Stimulated activated CD4-positive, alpha-beta T cell treated with anti-CD3 and anti-CD28 coated beads, Interleukin-4, amount 100 ng/mL, for 4 hours (primary cell): ENCODE data around the gene SEMA5B.

Experiments used
- DNase-seq, 2 experiments: peaks; one replicate each; pipeline ENCODE4 v3.0.0-alpha.2; 2020

SEMA5B gene

GRCh38 chr3:123025642-123026521 is 1.7 kb downstream of the SEMA5B start:
- DNase-seq = no peak

- no peak for DNase-seq
These were observed 3.5 kb downstream of the SEMA5B start for GRCh38 chr3:123024056-123024455.

GRCh38 chr3:123021996-123022510 is 5.5 kb downstream of the SEMA5B start:
- no peak for DNase-seq

GRCh38 chr3:123021388-123021787 is 6.2 kb downstream of the SEMA5B start:
- no peak for DNase-seq

- no peak for DNase-seq
These were observed 6.9 kb downstream of the SEMA5B start for GRCh38 chr3:123020709-123021108.

- no peak for DNase-seq
These were observed 8.0 kb downstream of the SEMA5B start for GRCh38 chr3:123019591-123019990.

GRCh38 chr3:123019161-123019560 is 8.4 kb downstream of the SEMA5B start:
- DNase-seq = no peak

GRCh38 chr3:123018683-123019082 is 8.9 kb downstream of the SEMA5B start:
- no peak for DNase-seq

- DNase-seq = no peak
These were observed 12.0 kb downstream of the SEMA5B start for GRCh38 chr3:123015596-123015995.

GRCh38 chr3:123013876-123014275 is 13.7 kb downstream of the SEMA5B start:
- DNase-seq = no peak

GRCh38 chr3:123012652-123013051 is 14.9 kb downstream of the SEMA5B start:
- DNase-seq = no peak

GRCh38 chr3:123011447-123011846 is 16.1 kb downstream of the SEMA5B start:
- no peak for DNase-seq

- no peak for DNase-seq
These were observed 18.7 kb downstream of the SEMA5B start for GRCh38 chr3:123008840-123009239.

- no peak for DNase-seq
These were observed 21.0 kb downstream of the SEMA5B start for GRCh38 chr3:123006609-123007008.

GRCh38 chr3:123005291-123005690 is 22.3 kb downstream of the SEMA5B start:
- DNase-seq = no peak

GRCh38 chr3:123004201-123004918 is 23.2 kb downstream of the SEMA5B start:
- no peak for DNase-seq

- no peak for DNase-seq
These were observed 24.6 kb downstream of the SEMA5B start for GRCh38 chr3:123002749-123003497.

- DNase-seq = no peak
These were observed 25.3 kb downstream of the SEMA5B start for GRCh38 chr3:123002100-123002748.

- DNase-seq = no peak
These were observed 28.7 kb downstream of the SEMA5B start for GRCh38 chr3:122998856-122999255.

GRCh38 chr3:122998206-122998605 is 29.4 kb downstream of the SEMA5B start:
- no peak for DNase-seq

GRCh38 chr3:122996038-122996580 is 31.5 kb downstream of the SEMA5B start:
- no peak for DNase-seq

GRCh38 chr3:122994954-122995353 is 32.6 kb downstream of the SEMA5B start:
- DNase-seq = no peak
